ENCODE data around the gene ELOVL4. TPM values are rescaled to one million over a fixed set of nuclear protein-coding genes. Genes with fewer than 3 reads are reported as not detected.

Gene ELOVL4
- total RNA-seq = 1 to 10 TPM; 1.6 to 2.1 TPM

GRCh38 chr6:79947191-79948186 is at the start of gene ELOVL4:
Gene ELOVL4 (minus strand): TSS chr6:79947553. CDS start chr6:79947279, 274 bp downstream.
- no peak within 1 kb of the TSS for H3K27ac Mint-ChIP-seq

GRCh38 chr6:79993911-79994309 is 46.6 kb upstream of the ELOVL4 start:
- CTCF ChIA-PET = no interaction called here
- Mint-ChIP-seq H3K4me1 (no peaks in the 10 kb centered on the region), H3K9me3 (ENCODE audit: low read depth) (peaks cover 3% of the 10 kb centered on the region), H3K27ac (no peak overlapping the region), H3K4me3 (no peak overlapping the region), H3K27me3 (peaks cover 15% of the 10 kb centered on the region), H3K36me3 (no peaks in the 10 kb centered on the region)
- DNase-seq (no peak), ATAC-seq (no peak)

More at GRCh38 chr6:79947191-79948186, at the start of gene ELOVL4:
- ATAC-seq (peak; percentile 80), DNase-seq (peak; percentile 72)
- peaks cover 27% of the 10 kb centered on the region for H3K4me1 Mint-ChIP-seq
- CTCF ChIA-PET = interaction anchor here (0.7 to 2.5 kb wide), 13 partner anchors 56 to 203 kb away, joined by 3 to 14 read pairs (median 4); no protein-coding TSS in a partner anchor
- peaks cover 37% of the 10 kb centered on the region for H3K27me3 Mint-ChIP-seq
- no peaks in the 10 kb centered on the region for H3K36me3 Mint-ChIP-seq
- H3K4me3 Mint-ChIP-seq = peak within 1 kb of the TSS; percentile 81
- H3K9me3 Mint-ChIP-seq (ENCODE audit: low read depth) = no peaks in the 10 kb centered on the region

- H3K4me3 Mint-ChIP-seq = no peak overlapping the region
- no peaks in the 10 kb centered on the region for H3K9me3 Mint-ChIP-seq (ENCODE audit: low read depth)
- CTCF ChIA-PET = interaction anchor here (1.0 kb wide), 1 partner anchor 44 kb away, joined by 3 read pairs; no protein-coding TSS in a partner anchor
- H3K4me1 Mint-ChIP-seq = no peaks in the 10 kb centered on the region
- no peaks in the 10 kb centered on the region for H3K36me3 Mint-ChIP-seq
- H3K27me3 Mint-ChIP-seq = peaks cover 10% of the 10 kb centered on the region
- ATAC-seq = no peak
- DNase-seq = no peak
- no peak overlapping the region for H3K27ac Mint-ChIP-seq
Measured at GRCh38 chr6:79993012-79993910, 45.9 kb upstream of the ELOVL4 start.

DNA sequence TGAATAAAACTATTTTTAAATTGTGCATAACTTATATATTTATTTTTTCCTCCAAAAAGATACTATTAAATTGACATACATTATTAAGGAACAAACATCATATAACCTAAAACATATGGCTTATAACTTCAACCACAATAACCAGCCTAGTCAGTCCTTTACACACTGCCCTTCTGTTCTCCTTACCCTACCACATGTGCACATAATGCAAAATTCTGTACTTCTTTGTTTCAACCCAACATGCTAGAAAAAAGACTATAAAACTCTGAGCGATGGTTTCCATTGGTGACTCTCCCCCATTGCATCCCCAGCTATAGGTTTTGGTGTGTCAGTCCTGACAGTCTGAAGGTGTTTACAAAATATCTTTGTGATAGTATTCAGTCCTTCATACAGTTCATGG is 42.3 kb upstream of the ELOVL4 start:
- ATAC-seq (no peak), DNase-seq (no peak)
- no peaks in the 10 kb centered on the region for H3K9me3 Mint-ChIP-seq (ENCODE audit: low read depth)
- no peaks in the 10 kb centered on the region for H3K36me3 Mint-ChIP-seq
- no peak overlapping the region for H3K27ac Mint-ChIP-seq
- no peaks in the 10 kb centered on the region for H3K4me1 Mint-ChIP-seq
- H3K4me3 Mint-ChIP-seq = no peak overlapping the region
- no peaks in the 10 kb centered on the region for H3K27me3 Mint-ChIP-seq
- CTCF ChIA-PET = no interaction called here

DNA sequence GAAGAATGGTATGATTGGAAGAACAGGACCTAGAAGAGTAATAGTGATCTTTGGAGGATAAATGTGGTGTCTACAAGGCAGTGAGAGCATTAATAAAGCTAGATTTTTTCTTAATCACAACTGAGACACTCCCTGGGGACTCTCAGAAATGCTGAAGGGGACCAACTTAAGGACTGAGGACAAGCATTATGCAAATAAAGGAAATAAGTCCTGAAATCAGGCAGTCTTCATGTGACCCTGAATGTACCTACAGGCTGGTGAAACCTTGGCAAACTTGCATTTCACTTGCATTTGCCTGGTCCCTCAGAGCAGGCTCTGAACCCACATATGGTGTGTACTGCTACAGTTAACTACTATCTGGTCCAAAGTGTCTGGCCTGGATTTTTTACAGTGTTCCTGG is 37.8 kb upstream of the ELOVL4 start:
- Mint-ChIP-seq H3K27me3 (peaks cover 5% of the 10 kb centered on the region), H3K4me3 (no peak overlapping the region), H3K36me3 (no peaks in the 10 kb centered on the region), H3K27ac (no peak overlapping the region), H3K4me1 (no peaks in the 10 kb centered on the region), H3K9me3 (ENCODE audit: low read depth) (no peaks in the 10 kb centered on the region)
- CTCF ChIA-PET = interaction anchor here (1.0 to 1.6 kb wide), 2 partner anchors 35 to 36 kb away, joined by 3 read pairs; no protein-coding TSS in a partner anchor
- DNase-seq (no peak), ATAC-seq (no peak)

DNA sequence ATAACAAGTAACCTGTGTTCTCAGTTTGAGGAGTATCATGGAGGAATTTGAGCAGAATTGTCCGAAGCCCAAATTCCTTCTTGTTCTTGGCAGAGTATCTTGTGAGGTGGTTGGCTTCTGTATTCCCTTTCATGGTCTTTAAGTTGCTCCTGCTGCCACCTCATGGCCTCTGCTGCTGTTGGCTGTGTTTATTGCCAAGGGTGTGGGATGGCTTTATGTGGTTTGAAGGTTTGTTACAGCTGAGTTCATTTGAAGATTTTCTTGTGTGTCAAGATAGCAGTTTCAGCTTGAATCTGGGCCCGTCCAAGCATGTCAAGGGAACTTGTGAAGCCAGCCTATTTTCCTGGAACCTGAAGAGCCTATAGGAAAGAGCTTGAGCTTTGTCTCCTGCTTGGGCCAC is 36.9 kb upstream of the ELOVL4 start:
- Mint-ChIP-seq H3K36me3 (no peaks in the 10 kb centered on the region), H3K9me3 (ENCODE audit: low read depth) (no peaks in the 10 kb centered on the region), H3K4me1 (no peaks in the 10 kb centered on the region), H3K27me3 (peaks cover 5% of the 10 kb centered on the region), H3K27ac (no peak overlapping the region), H3K4me3 (no peak overlapping the region)
- CTCF ChIA-PET = interaction anchor here (0.9 kb wide), 1 partner anchor 12 kb away, joined by 3 read pairs; no protein-coding TSS in a partner anchor
- ATAC-seq (no peak), DNase-seq (no peak)

DNA sequence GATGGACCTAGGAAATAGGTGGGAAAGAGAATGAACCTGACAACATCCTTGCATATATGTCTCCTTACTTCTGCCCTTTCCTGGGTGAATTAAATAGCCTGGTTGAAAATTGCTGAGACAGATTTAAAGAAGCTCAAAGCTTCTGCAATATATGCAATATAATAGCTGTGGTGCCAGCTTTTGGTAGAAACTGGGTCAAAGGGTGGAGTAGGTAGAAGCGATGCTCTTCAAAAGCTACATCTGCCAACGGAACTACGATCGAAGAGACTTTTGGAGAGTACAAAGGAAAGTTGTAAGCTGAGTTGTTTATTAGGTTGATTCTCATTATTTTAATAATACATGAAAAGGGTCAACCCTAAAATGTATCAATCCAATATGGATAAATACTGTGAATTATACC is 34.3 kb upstream of the ELOVL4 start:
- Mint-ChIP-seq H3K9me3 (ENCODE audit: low read depth) (no peaks in the 10 kb centered on the region), H3K27ac (no peak overlapping the region), H3K27me3 (peaks cover 14% of the 10 kb centered on the region), H3K4me1 (no peaks in the 10 kb centered on the region), H3K4me3 (no peak overlapping the region), H3K36me3 (no peaks in the 10 kb centered on the region)
- CTCF ChIA-PET = interaction anchor here (1.2 kb wide), 1 partner anchor 32 kb away, joined by 4 read pairs; no protein-coding TSS in a partner anchor
- ATAC-seq (no peak), DNase-seq (no peak)

DNA sequence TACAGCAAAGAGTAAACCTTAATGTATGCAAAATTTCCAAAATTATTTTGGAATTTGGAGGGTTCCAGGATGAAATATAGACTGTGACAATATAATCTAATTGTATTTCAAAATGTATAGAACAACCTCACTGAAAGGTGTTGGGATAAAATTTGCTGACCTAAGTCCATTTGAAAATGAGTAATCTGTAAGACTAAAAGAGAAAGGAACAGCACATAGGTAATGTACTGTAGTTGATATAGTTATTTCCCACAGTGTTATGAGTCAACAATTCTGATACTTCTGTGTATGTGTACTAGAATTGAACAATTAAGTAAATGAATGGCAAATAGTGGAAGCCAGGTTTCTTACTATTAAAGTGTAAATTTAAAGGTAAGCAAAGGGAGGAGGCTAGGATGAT is 23.8 kb upstream of the ELOVL4 start:
- DNase-seq (no peak), ATAC-seq (no peak)
- Mint-ChIP-seq H3K36me3 (no peaks in the 10 kb centered on the region), H3K4me1 (no peaks in the 10 kb centered on the region), H3K4me3 (no peak overlapping the region), H3K9me3 (ENCODE audit: low read depth) (peaks cover 5% of the 10 kb centered on the region), H3K27me3 (peaks cover 16% of the 10 kb centered on the region), H3K27ac (no peak overlapping the region)
- CTCF ChIA-PET = no interaction called here

DNA sequence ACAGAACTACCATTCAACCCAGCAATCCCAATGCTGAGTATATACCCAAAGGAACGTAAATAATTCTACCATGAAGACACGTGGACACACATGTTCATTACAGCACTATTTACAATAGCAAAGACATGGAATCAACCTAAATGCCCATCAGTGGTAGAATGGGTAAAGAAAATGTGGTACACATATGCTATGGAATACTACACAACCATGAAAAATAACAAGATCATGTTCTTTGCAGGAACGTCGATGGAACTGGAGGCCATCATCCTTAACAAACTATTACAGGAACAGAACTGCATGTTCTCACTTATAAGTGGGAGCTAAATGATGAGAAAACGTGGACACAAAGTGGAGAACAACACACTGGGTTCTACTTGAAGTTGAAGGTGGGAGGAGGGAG is 22.4 kb upstream of the ELOVL4 start:
- CTCF ChIA-PET = no interaction called here
- Mint-ChIP-seq H3K27ac (no peak overlapping the region), H3K9me3 (ENCODE audit: low read depth) (peaks cover 5% of the 10 kb centered on the region), H3K27me3 (peaks cover 15% of the 10 kb centered on the region), H3K4me1 (no peaks in the 10 kb centered on the region), H3K36me3 (no peaks in the 10 kb centered on the region), H3K4me3 (no peak overlapping the region)
- DNase-seq = no peak
- ATAC-seq = no peak

- Mint-ChIP-seq H3K27ac (no peak overlapping the region), H3K9me3 (ENCODE audit: low read depth) (peaks cover 5% of the 10 kb centered on the region), H3K4me3 (no peak overlapping the region), H3K4me1 (no peaks in the 10 kb centered on the region), H3K36me3 (no peaks in the 10 kb centered on the region), H3K27me3 (peaks cover 29% of the 10 kb centered on the region)
- no peak for DNase-seq
- ATAC-seq = no peak
- CTCF ChIA-PET = no interaction called here
Measured at GRCh38 chr6:79967178-79967577, 19.8 kb upstream of the ELOVL4 start.

GRCh38 chr6:79964607-79965081 is 17.3 kb upstream of the ELOVL4 start:
- H3K27me3 Mint-ChIP-seq = peaks cover 39% of the 10 kb centered on the region
- ATAC-seq (no peak), DNase-seq (no peak)
- H3K36me3 Mint-ChIP-seq = no peaks in the 10 kb centered on the region
- no peak overlapping the region for H3K27ac Mint-ChIP-seq
- CTCF ChIA-PET = interaction anchor here (1.4 kb wide), 1 partner anchor 15 kb away, joined by 6 read pairs; no protein-coding TSS in a partner anchor
- H3K9me3 Mint-ChIP-seq (ENCODE audit: low read depth) = peaks cover 3% of the 10 kb centered on the region
- no peaks in the 10 kb centered on the region for H3K4me1 Mint-ChIP-seq
- no peak overlapping the region for H3K4me3 Mint-ChIP-seq

DNA sequence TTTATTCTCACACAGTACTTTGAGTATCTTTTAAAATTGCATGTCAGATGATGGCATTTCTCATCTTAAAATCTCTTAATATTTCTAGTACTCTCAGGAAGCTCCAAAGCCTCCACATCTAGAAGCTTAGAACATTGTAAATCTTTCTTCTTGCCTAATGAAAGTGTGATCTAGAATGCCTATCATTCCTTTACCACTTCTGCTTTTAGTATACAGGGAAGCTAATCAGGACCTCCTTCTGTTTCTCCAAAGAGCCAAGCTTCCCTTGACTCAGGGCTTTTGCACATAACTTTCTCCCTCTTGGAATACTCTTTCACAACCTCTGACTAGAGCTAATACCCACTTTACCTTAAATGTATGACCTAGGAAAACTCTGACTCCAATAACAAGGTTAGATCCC is 7.5 kb upstream of the ELOVL4 start:
- no peak for ATAC-seq
- Mint-ChIP-seq H3K36me3 (no peaks in the 10 kb centered on the region), H3K4me1 (no peaks in the 10 kb centered on the region), H3K27ac (no peak overlapping the region), H3K4me3 (no peak overlapping the region), H3K27me3 (peaks cover 26% of the 10 kb centered on the region), H3K9me3 (ENCODE audit: low read depth) (no peaks in the 10 kb centered on the region)
- no peak for DNase-seq
- CTCF ChIA-PET = interaction anchor here (0.8 kb wide), 1 partner anchor 138 kb away, joined by 4 read pairs; no protein-coding TSS in a partner anchor

DNA sequence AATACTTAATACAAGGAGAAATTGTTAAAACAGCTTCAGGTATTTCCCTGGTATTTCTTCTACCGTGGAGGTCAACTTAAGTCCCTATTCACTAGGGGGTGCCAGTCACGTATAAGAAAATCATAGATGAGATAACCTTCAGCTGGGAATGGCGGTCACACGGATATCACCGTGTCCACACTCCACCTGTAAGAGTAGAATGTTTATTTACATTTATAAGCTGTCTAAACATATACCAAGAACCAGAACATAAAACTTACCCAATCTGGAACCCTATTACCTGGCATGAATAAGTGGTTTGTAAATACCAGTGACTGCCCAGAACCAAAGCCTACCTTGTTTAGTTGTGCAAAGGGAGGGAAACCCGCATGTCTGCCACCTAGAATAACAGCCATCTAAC is 1.9 kb upstream of the ELOVL4 start:
- Mint-ChIP-seq H3K27me3 (peaks cover 34% of the 10 kb centered on the region), H3K36me3 (no peaks in the 10 kb centered on the region), H3K27ac (no peak overlapping the region), H3K4me1 (peaks cover 25% of the 10 kb centered on the region), H3K9me3 (ENCODE audit: low read depth) (no peaks in the 10 kb centered on the region), H3K4me3 (peak overlapping the region; percentile 7)
- CTCF ChIA-PET = interaction anchor here (0.7 to 2.6 kb wide), 35 partner anchors 9 to 157 kb away, joined by 3 to 44 read pairs (median 5); partner anchors contain the start of gene TTK
- peak; percentile 42 for ATAC-seq
- DNase-seq = peak; percentile 76

All from activated CD8-positive, alpha-beta memory T cell treated with anti-CD3 and anti-CD28 coated beads, Interleukin-2, amount 10 ng/mL, durations not matched to agents 7 days and 5 days (primary cell).